ENCODE data around the gene DNAJB6. TPM values are rescaled to one million over a fixed set of nuclear protein-coding genes. Genes with fewer than 3 reads are reported as not detected.
"Not testable (repeated sequence)": the region's sequence is repeated elsewhere in the genome, so short reads cannot be mapped to it uniquely, and the experiment has no call there.

Gene DNAJB6
- total RNA-seq, 1 donor from 2014 or later, result 128 TPM

DNA sequence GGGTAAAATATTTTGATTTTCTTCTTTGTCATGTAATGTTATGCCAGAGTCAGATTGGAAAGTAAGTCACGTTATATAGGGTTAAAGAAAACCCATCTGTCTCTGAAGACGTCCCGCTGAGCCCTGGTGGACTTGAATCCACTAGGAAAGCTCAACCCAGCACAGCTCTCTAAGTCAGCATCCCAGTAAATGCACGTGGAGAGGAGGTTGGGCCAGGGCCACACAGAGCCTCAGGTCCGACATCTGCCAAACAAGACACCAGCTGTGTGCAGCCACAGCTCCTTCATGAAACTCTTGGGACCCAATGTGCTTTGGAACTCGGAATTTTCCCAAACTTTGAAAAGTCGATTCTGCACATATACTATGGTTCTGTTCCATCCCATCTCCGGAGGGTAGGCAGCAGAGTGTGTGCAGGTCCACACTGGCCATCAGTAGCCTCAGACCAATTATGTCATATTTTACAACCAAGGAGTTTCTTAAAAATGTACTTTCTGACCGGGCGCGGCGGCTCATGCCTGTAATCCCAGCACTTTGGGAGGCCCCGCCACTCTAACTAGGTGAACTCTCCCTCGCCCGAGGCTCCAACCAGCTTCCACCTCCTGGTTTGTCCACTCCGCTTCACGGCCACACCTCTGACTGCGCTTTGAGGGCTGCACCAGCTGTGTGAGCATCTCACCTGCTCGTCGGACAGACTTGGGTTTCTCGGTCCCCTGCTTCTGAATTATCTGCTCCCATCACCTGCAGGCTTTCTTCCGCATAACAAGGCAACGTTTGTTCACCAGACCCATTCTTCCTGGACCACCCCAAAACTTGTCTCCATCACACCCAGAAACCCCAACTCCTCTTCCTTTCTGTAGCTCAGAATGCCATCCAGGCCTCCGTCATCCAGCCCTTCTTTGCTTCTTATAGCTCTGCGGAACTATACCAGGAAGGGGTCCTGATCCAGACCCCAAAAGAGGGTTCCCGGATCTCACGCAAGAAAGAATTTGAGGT lies 29.7 kb upstream of the DNAJB6 start:
- H3K36me3 Mint-ChIP-seq (ENCODE audit: low read depth), result no peaks in the 10 kb centered on the region
- no peaks in the 10 kb centered on the region for H3K9me3 Mint-ChIP-seq
- peak overlapping the region; percentile 74 for H3K27ac Mint-ChIP-seq
- intact Hi-C loops (cut with micrococcal nuclease), result loop anchor here (10.0 kb wide), 1 partner anchor 188 kb away; no protein-coding TSS in a partner anchor
- H3K4me1 Mint-ChIP-seq, result peaks cover 36% of the 10 kb centered on the region
- H3K4me3 Mint-ChIP-seq, result no peak overlapping the region
- DNase-seq, result no peak
- H3K27me3 Mint-ChIP-seq, result no peaks in the 10 kb centered on the region

- DNase-seq, result no peak
- intact Hi-C loops (cut with micrococcal nuclease), result loop anchor here (10.0 kb wide), 1 partner anchor 185 kb away; no protein-coding TSS in a partner anchor
- Mint-ChIP-seq H3K36me3 (ENCODE audit: low read depth) (no peaks in the 10 kb centered on the region), H3K4me1 (peaks cover 22% of the 10 kb centered on the region), H3K27me3 (no peaks in the 10 kb centered on the region), H3K9me3 (no peaks in the 10 kb centered on the region), H3K4me3 (no peak overlapping the region), H3K27ac (no peak overlapping the region)
Observed at GRCh38 chr7:157309988-157310668, 26.7 kb upstream of the DNAJB6 start.

GRCh38 chr7:157310676-157311185 lies 26.1 kb upstream of the DNAJB6 start:
- intact Hi-C loops (cut with micrococcal nuclease), result no loop called here
- Mint-ChIP-seq H3K27ac (no peak overlapping the region), H3K9me3 (no peaks in the 10 kb centered on the region), H3K4me3 (no peak overlapping the region), H3K4me1 (peaks cover 22% of the 10 kb centered on the region), H3K27me3 (no peaks in the 10 kb centered on the region), H3K36me3 (ENCODE audit: low read depth) (no peaks in the 10 kb centered on the region)
- no peak for DNase-seq

DNA sequence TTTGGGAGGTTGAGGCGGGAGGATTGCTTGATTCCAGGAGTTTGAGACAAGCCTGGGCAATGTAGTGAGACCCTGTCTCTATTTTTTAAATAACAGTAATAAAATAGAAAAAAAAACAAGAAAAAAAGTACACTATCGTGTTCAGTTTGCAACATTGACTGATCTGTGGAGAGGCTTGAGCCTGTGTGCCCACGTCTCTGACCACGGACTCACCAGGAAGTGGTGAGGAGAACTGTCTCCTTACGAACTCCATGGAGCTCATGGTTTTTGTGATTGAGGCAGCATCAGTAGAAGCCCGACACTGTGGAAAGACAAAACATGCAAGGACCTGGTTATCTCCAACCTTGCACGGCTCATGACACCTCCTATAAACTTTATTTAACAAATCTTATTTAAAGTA lies 23.9 kb upstream of the DNAJB6 start:
- H3K27me3 Mint-ChIP-seq, result no peaks in the 10 kb centered on the region
- H3K27ac Mint-ChIP-seq, result no peak overlapping the region
- no peak overlapping the region for H3K4me3 Mint-ChIP-seq
- DNase-seq, result no peak
- intact Hi-C loops (cut with micrococcal nuclease), result no loop called here
- H3K4me1 Mint-ChIP-seq, result peaks cover 10% of the 10 kb centered on the region
- no peaks in the 10 kb centered on the region for H3K9me3 Mint-ChIP-seq
- no peaks in the 10 kb centered on the region for H3K36me3 Mint-ChIP-seq (ENCODE audit: low read depth)

- H3K9me3 Mint-ChIP-seq, result no peaks in the 10 kb centered on the region
- H3K4me1 Mint-ChIP-seq, result peaks cover 17% of the 10 kb centered on the region
- intact Hi-C loops (cut with micrococcal nuclease), result no loop called here
- no peak for DNase-seq
- H3K4me3 Mint-ChIP-seq, result no peak overlapping the region
- H3K36me3 Mint-ChIP-seq (ENCODE audit: low read depth), result no peaks in the 10 kb centered on the region
- H3K27me3 Mint-ChIP-seq, result no peaks in the 10 kb centered on the region
- no peak overlapping the region for H3K27ac Mint-ChIP-seq
Observed at GRCh38 chr7:157313645-157314044, 23.2 kb upstream of the DNAJB6 start.

GRCh38 chr7:157318015-157318706 lies 18.6 kb upstream of the DNAJB6 start:
- intact Hi-C loops (cut with micrococcal nuclease), result no loop called here
- peaks cover 10% of the 10 kb centered on the region for H3K4me1 Mint-ChIP-seq
- H3K36me3 Mint-ChIP-seq (ENCODE audit: low read depth), result no peaks in the 10 kb centered on the region
- H3K27me3 Mint-ChIP-seq, result no peaks in the 10 kb centered on the region
- peak; percentile 71 for DNase-seq
- no peaks in the 10 kb centered on the region for H3K9me3 Mint-ChIP-seq
- H3K27ac Mint-ChIP-seq, result peak overlapping the region; percentile 90
- H3K4me3 Mint-ChIP-seq, result peak overlapping the region; percentile 51

GRCh38 chr7:157320608-157320980 lies 16.2 kb upstream of the DNAJB6 start:
- H3K9me3 Mint-ChIP-seq, result no peaks in the 10 kb centered on the region
- peak overlapping the region; percentile 26 for H3K27ac Mint-ChIP-seq
- H3K4me1 Mint-ChIP-seq, result peaks cover 10% of the 10 kb centered on the region
- intact Hi-C loops (cut with micrococcal nuclease), result no loop called here
- H3K36me3 Mint-ChIP-seq (ENCODE audit: low read depth), result no peaks in the 10 kb centered on the region
- H3K27me3 Mint-ChIP-seq, result peaks cover 2% of the 10 kb centered on the region
- DNase-seq, result no peak
- H3K4me3 Mint-ChIP-seq, result no peak overlapping the region

- no peaks in the 10 kb centered on the region for H3K9me3 Mint-ChIP-seq
- intact Hi-C loops (cut with micrococcal nuclease), result no loop called here
- no peak overlapping the region for H3K4me3 Mint-ChIP-seq
- DNase-seq, result no peak
- no peaks in the 10 kb centered on the region for H3K36me3 Mint-ChIP-seq (ENCODE audit: low read depth)
- H3K4me1 Mint-ChIP-seq, result peaks cover 5% of the 10 kb centered on the region
- peaks cover 2% of the 10 kb centered on the region for H3K27me3 Mint-ChIP-seq
- H3K27ac Mint-ChIP-seq, result no peak overlapping the region
Observed at GRCh38 chr7:157323401-157323800, 13.4 kb upstream of the DNAJB6 start.

DNA sequence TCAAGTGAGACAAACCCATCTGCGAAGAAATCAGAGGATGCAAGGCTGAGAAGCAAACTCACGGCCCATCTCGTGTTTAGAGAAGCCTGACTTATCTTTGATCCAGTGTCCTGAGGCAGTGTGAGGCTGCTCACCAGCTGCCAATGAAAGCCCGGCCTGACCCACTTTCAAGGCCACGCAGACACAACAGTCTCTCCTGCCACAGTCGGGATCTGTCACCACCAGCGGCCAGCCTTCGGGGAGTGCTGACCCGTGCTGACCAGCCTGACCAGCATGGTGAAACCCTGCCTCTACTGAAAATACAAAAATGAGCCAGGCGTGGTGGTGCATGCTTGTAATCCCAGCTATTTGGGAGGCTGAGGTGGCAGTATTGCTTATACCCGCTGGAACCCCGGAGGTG lies 7.4 kb upstream of the DNAJB6 start:
- Mint-ChIP-seq H3K9me3 (no peaks in the 10 kb centered on the region), H3K27ac (no peak overlapping the region)
- intact Hi-C loops (cut with micrococcal nuclease), result no loop called here

GRCh38 chr7:157330567-157330966 lies 6.2 kb upstream of the DNAJB6 start:
- H3K4me3 Mint-ChIP-seq; H3K4me1 Mint-ChIP-seq; H3K9me3 Mint-ChIP-seq; intact Hi-C loops (cut with micrococcal nuclease); H3K27ac Mint-ChIP-seq; DNase-seq; H3K36me3 Mint-ChIP-seq (ENCODE audit: low read depth): not testable (repeated sequence)
- H3K27me3 Mint-ChIP-seq, result peaks cover 22% of the 10 kb centered on the region

More for the DNA sequence above, 7.4 kb upstream of the DNAJB6 start:
- Mint-ChIP-seq H3K27me3 (peaks cover 19% of the 10 kb centered on the region), H3K4me1 (no peaks in the 10 kb centered on the region), H3K4me3 (no peak overlapping the region), H3K36me3 (ENCODE audit: low read depth) (no peaks in the 10 kb centered on the region)
- no peak for DNase-seq

DNA sequence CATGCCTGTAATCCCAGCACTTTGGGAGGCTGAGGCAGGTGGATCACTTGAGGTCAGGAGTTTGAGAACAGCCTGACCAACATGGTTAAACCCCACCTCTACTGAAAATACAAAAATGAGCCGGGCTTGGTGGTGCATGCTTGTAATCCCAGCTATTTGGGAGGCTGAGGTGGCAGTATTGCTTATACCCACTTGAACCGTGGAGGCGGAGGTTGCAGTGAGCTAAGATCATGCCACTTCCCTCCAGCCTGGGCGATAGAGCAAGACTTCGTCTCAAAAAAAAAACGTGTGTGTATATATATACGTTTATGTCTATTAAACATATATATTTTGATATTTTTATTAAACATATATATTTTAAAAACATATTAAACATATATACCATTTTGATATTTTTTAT lies 5.8 kb upstream of the DNAJB6 start:
- H3K36me3 Mint-ChIP-seq (ENCODE audit: low read depth); H3K4me3 Mint-ChIP-seq; H3K27ac Mint-ChIP-seq; intact Hi-C loops (cut with micrococcal nuclease); H3K4me1 Mint-ChIP-seq; H3K9me3 Mint-ChIP-seq; DNase-seq: not testable (repeated sequence)
- H3K27me3 Mint-ChIP-seq, result peaks cover 22% of the 10 kb centered on the region

GRCh38 chr7:157335236-157335635 lies 1.6 kb upstream of the DNAJB6 start:
- DNase-seq, result no peak
- Mint-ChIP-seq H3K4me3 (peak overlapping the region; percentile 94), H3K4me1 (peaks cover 21% of the 10 kb centered on the region), H3K9me3 (no peaks in the 10 kb centered on the region), H3K27ac (peak overlapping the region; percentile 25), H3K36me3 (ENCODE audit: low read depth) (peaks cover 24% of the 10 kb centered on the region), H3K27me3 (peaks cover 21% of the 10 kb centered on the region)
- intact Hi-C loops (cut with micrococcal nuclease), result no loop called here

GRCh38 chr7:157335991-157336382 lies 817 bp upstream of the DNAJB6 start:
- intact Hi-C loops (cut with micrococcal nuclease), result loop anchor here (2.0 kb wide), 2 partner anchors 195 to 443 kb away; partner anchors contain the start of gene LMBR1
- no peaks in the 10 kb centered on the region for H3K9me3 Mint-ChIP-seq
- peak overlapping the region; percentile 99 for H3K27ac Mint-ChIP-seq
- DNase-seq, result peak; percentile 68
- peaks cover 24% of the 10 kb centered on the region for H3K36me3 Mint-ChIP-seq (ENCODE audit: low read depth)
- H3K4me1 Mint-ChIP-seq, result peaks cover 21% of the 10 kb centered on the region
- H3K27me3 Mint-ChIP-seq, result peaks cover 21% of the 10 kb centered on the region
- H3K4me3 Mint-ChIP-seq, result peak overlapping the region; percentile 94

Measured in activated CD4-positive, alpha-beta T cell treated with anti-CD3 and anti-CD28 coated beads, Interleukin-2, amount 10 ng/mL, durations not matched to agents 24 days and 14 days (primary cell).